ENCODE results near the gene LRRC26.
"Not testable (repeated sequence)": the region's sequence is repeated elsewhere in the genome, so short reads cannot be mapped to it uniquely, and the experiment has no call there.

The LRRC26 gene

DNA sequence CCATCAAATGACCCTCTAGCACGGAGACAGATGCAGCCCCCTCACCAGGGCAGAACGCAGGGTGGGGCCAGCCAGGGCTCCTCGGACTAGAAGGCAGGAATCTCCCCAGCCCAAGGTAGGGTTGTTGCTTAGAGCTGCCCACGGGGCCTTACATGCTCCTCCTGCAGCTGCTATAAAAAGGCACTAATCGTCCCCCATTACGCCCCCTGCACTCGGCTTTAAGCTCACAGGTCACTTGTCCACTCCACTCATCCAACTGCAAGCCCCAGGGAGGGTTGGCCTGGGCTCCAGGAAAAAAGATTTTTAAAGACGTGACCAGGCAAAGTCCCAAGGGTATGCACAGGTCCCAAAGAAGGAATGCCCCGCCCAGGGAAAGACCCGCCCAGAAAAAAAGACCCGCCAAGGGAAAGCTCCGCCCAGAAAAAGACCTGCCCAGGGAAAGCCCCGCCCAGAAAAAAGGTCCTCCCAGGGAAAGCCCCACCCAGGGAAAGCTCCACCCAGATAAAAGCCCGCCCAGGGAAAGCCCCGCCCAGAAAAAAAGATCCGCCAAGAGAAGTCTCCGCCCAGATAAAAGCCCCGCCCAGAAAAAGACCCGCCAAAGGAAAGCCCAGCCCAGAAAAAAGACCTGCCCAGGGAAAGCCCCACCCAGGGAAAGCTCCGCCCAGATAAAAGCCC lies 19.8 kb downstream of the LRRC26 start:
- DNase-seq: no peak

DNA sequence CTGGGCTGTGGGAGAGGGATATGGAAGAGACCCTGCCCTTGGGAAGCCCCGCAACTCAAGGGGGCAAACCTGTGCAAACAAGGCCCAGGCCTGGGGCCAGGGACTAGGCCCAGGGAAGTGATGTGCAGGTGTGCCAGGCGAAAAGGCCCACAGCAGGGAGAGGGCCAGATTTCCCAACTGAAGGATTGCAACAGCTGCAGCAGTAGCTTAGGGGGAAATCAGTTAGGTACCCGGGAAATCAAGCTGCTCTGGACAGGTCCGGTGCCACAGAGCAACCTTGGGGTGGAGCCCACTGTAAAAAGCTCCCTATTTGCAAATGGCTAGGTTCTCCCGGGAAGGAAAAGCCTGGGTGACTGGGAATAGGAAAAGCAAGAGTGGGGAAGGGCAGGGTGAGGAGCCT lies 20.5 kb downstream of the LRRC26 start:
- no peak for DNase-seq

DNA sequence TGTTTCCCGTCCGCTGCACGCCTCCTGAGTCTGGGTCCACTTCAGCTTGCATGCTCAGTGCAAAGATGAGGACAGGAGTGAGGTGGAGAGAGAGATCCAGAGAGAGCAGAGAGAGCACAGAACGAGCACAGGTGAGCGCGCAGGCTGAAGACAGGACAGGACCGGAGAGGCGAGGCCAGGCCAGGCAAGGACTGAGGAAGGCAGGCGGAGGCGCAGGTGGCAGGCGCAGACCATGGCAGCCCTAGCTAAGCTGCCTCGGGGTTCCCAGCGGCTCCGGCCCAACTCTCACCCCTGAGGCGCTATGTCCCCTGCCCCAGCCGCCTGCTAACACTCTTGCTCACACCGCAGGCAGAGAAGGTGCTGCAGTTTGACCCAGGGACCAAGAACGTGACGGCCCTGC lies 21.2 kb downstream of the LRRC26 start:
- no peak for DNase-seq

DNA sequence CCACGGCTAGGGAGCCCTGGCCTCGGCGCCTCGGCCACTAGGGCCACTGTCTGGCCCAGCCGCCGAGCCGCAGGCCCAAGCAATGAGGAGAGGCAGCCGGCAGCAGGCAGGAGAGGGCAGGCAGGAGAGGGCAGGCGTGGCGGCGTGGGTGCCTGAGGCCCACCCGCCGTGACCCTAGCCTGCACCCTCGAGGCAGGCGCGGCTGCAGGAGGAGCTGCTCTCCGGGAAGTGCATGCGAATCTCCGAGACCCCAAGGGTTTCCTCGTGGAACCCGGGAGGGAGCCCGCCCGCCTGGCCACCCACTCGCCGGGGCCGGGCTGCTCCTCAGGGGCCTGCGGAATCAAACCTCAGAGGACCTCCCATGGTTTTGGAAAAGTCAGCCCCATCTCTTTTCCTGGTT lies 21.6 kb downstream of the LRRC26 start:
- DNase-seq: no peak

DNA sequence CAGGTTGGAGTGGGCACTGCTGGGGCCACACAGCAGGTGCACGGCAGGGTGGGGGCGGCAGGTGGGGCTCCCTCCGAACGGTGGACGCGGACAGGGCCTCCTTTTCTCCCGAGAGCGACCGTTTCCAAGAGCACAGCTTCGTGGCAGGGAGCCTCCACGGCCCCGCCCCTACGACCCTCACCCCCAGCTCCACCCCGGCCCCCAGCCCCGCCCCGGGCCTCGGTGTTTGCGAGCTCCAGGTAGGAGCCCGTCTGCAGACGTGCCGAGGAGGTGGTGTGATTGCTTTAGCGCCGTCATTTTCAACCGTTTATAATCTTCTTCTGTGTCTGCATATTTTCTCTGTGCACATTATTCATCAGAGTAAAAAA lies 22.1 kb downstream of the LRRC26 start:
- no peak for DNase-seq

DNA sequence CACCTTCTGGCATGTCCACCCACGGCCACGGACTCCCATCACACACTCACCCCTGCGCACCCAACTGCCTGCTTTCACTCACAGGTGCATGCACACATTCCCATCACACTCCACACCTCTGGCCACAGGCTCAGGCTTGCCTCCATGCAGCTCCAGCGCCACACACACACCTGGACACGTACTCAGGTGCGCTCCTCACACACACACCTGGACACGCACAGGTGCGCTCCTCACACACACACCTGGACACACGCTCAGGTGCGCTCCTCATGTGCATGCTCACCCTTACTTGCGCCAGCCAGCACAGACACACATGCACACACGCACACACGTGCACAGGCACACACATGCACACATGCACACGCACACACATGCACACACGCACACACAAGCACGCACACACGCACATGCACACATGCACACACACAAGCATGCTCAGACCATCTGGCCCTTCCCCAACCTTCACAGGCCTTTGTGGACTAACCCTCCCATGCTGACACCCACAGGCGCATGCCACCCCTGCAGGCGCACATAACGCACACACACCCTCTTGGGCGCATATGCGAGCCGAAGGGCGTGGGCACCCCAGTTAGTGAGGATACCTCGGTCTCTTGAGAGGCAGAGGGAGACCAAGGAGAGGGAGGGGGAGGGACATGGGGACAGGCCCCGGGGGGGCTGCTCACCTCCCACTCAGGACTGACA lies 22.6 kb downstream of the LRRC26 start:
- DNase-seq: no peak

DNA sequence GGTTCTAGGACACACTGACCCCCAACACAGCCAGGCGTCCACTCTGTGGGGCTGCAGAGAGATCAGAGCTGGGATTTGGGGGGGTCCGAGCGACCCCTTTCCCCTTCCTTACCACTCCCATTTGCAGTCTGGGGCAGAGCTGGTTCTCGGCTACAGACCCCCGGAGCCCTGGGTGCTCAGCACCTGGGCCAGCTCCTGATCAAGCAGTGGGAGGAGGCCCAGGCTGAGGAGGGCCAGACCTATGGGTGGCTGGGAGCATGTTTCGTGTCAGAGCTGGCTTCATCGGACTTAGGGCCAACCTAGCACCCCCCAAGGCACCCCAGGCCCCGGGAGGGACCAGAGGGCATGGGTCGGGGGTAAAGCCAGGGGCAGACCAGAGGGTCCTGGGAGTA lies 23.3 kb downstream of the LRRC26 start:
- no peak for DNase-seq

DNA sequence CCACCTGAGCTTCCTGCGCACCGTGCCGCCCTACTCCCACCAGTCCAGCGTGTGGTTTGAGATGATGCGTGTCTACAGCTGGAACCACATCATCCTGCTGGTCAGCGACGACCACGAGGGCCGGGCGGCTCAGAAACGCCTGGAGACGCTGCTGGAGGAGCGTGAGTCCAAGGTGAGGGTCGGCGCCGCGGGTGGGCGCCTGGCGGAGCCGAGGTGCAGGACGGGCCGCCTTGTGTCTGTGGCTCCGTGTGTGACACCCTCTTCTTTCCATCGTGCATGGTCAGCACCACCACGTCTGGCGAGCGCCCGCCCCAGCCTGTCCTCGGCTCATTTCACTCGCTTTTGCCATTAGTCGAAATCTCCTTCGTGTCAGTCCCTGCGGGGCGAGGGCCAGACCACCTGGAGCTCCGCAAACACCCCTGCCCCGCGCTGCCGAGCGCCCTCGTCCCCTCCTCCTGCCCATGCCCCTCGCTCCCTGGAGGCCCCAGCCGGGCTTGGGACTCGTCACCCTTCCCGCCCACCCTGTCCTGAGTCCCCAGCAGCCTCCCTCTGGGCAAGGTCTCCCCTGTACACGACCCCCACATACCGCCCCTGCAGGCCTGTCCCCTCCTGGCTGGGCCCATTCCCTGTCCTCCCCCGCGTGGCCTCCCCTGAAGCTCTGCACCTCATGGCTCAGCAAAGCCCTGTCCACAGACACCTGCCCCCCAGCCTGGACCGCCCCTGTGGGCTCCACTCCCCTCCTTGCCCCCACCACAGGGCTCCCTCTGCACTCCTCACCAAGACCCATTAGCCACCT lies 23.9 kb downstream of the LRRC26 start:
- no peak for DNase-seq

DNA sequence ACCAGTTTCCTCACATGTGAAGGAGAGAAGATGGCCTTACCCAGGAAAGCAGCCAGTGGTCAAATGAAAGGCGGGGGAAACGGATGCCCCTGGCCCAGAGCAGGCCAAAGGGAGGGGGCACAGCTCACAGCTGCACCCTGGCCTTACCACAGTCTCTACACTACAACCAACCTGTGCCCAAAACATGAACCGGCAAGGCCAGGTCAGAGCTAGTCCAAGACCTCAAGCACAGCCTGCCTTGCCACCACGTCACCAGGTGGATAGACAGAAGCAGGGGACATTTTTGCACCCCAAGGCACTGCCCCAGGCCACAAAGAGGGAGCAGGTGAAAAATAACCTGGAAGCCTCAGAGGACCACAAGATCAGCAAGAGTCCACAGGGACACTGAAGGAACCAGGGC lies 26.4 kb downstream of the LRRC26 start:
- DNase-seq: no peak

DNA sequence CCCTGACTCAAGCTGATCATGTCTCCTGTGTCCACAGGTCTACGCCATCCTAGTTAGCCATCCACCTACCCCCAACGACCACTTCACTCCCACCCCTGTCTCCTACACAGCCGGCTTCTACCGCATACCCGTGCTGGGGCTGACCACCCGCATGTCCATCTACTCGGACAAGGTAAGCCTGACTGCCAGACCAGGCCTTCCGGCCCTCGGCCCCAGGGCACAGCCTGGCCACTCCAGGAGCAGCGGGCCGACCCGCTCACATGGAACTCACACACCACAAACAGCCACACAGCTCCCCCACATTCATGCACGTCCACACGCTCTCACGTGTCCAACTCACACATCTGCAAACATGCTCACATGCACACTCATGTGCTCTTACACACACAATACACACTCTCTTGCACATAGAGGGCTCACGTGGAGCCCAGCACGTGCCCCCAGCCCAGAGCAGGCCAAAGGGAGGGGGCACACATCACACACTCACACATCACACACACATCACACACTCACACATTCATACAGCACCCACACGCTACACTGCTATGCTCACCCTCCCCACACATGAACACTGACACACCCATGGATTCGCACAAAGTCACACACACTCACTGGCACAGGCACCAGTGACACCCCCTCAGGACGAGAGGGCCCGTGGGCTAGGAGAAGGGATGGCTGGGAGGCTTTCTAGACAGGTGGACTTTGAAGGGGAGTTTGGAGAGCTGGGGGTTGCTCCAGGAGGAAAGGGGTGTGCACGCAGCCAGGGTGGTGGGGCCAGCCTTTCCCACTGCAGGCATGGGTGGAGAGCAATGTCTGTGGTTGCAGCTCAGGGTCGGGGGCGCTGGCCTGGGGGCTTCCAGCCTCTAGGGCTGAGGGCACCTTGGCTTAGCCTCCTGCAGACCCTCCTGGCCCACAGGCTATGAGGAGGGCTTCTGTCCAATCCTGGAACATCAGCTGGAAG lies 27.6 kb downstream of the LRRC26 start:
- no peak for DNase-seq

DNA sequence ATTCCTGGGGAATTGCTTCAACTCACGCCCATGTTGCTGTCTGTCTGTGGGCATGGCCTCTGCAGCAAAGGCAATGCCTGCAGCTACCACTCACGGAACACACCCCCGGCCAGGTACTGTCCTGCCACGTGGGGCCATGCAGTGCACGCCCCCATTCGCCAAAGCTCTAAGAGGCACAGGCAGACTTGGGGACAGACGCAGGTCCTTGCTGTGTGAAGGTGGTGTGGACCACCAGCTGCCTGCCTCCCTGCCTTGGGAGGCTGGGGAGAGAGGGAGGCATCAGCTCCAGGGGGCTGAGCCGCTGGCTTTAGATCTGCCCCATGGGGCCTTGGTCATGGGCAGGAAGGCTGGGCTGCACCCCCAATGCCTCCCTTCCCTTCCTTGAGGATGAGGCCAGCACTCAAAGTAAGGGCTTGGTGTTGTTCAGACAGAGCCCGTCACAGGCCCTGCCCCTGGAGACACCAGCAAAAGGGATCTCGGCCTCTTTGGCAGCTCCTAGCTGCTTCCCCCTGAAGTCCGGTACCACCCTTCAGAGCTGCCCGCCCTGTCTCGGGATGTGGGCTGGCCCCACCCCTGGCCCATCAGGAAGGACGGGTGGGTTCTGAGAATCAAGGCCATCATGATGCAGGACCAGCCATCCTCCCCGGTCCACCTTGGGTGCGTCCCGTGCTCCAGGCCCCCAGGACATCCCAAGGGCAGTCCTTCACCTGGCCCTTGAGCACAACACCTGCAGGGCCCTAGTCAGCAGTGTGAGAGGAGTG lies 28.6 kb downstream of the LRRC26 start:
- no peak for DNase-seq

DNA sequence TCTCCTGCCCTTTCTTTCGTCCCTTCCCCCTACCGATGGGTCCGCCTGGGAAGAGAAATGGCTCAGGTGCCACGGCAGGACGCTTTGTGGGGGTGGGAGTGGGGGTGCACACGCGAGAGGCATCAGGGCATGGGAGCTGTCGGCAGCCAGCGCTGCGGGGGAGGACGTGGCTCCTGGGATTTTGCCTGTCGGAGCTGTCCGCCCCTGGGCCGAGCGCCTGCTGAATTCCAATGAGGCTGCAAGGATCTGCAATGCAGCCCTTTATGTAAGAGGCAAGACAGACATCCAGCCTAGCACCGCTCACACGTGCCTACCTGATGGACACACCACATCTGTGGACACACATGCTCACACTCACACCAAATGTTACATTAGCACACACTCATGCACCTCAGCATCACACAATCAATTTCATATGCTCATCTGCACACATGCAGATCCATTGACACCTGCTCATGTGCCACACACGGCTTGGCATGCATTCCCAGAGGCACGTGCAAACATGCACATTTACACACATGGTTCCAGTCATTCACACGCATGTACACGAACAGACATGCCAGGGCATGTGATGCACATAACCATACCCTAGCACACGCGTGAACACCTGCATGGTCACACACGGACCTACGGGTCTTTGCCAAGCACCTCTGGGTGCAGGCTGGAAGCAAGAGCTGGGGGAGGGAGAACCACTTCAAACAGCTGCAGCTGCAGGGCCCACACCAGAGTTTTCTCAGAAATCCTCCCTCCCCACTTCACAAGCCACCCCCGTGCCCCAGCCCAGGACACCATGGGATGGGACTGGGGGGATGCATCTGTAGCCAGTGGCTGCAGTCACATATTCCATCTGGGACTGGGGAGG lies 29.5 kb downstream of the LRRC26 start:
- no peak for DNase-seq

DNA sequence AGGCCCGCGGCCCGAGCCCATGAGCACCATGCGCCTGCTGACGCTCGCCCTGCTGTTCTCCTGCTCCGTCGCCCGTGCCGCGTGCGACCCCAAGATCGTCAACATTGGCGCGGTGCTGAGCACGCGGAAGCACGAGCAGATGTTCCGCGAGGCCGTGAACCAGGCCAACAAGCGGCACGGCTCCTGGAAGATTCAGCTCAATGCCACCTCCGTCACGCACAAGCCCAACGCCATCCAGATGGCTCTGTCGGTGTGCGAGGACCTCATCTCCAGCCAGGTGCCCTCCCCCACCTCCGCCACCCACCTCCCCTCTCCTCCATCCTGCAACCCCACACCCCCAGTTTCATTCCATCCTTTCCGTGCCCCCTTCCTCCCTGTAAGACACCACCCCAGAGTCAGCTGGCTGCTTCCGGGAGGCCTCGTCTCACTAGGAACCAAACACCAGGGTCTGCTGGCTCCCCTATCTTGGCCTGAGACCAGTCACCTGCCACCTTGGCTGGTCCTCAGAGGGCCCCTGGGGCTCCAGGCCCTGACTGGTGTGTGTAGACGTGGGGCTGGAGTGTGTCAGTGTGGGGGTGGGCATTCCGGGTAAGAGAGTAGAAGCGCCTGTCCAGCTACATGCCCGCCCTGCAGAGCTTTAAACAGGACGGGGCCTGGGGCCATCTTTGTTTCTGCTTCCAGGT lies 30.2 kb downstream of the LRRC26 start:
- DNase-seq: no peak

DNA sequence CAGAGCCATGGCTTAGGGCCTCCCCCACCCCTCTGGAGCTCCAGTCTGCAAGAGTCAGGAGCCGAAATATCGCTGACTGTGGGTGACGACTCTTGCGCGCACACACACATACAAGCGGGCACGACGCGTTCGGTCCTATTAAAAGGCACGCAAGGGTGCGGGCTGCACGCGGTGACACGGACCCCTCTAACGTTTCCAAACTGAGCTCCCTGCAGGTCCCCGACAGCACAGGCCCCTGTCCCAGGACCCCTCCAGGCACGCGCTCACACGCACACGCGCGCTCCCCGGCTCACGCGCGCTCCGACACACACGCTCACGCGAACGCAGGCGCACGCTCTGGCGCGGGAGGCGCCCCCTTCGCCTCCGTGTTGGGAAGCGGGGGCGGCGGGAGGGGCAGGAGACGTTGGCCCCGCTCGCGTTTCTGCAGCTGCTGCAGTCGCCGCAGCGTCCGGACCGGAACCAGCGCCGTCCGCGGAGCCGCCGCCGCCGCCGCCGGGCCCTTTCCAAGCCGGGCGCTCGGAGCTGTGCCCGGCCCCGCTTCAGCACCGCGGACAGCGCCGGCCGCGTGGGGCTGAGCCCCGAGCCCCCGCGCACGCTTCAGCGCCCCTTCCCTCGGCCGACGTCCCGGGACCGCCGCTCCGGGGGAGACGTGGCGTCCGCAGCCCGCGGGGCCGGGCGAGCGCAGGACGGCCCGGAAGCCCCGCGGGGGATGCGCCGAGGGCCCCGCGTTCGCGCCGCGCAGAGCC lies 31.0 kb downstream of the LRRC26 start, which contains the start of gene GRIN1:
GRIN1 (plus strand) TSS at position 433 of the 746 bp plus-strand sequence. CDS start 333 bp downstream, outside the sequence.
- peak; percentile 33 for DNase-seq

DNA sequence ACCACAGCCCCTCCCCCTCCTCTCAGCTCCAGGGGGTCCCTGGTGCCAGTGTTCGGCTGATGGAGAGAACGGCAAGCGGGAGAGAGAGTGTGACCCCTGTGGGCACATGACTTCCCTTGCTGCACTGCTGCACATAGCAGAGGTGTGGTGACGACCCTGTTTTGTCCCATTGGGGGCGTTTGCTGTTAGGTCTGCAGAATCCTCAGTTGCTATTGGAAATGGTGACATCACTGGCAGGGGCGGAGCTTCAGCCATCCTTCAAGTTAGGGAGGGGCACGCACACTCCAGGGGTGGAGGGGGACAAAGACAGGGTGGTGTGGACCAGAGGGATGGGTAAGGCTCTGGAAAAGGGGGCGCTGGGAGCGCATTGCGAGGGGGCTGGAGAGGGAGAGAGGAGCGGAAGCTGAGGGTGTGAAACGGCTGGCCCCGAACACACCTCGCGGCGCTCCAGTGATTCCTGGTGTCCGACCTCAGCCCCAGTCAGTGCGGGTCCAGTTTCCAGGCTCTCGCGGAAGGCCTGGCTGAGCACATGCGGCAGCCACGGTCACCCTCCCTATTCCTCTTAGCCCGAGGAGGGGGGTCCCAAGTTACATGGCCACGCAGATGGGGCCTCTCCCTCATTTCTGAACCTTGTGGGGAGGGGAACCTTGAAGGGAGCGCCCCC lies 31.7 kb downstream of the LRRC26 start:
- DNase-seq: no peak

DNA sequence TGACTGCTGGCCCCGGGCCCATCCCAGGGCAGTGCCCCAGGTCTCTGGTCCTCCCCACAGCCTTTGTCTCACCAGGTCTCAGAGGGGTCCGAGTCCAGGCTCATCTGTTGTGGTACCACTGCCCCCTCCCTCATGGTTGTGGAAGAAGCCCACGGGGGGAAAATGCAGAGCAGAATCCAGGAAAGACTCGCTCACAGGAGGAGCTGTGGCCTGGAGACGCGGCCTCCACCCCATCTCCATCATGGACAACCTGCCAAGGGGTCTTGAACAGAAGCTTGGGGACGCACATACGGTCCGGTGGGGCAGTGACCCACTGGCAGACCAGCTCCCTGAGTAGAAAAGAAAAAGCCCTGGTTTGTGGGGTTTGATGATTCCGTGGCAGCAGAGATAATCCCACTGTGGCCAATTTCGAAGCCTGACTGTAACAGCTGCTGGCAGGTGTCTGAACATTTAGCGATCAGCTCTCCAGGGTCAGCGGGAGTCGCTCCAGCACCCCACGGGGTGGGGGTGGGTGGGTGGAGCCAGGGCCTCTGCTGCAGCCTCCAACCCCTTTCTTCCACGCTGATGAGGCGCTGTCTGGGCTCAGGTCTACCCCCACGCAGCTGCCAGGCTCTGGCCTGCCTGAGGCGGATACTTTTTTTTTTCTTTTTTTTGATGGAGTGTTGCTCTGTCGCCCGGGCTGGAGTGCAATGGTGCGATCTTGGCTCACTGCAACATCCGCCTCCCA lies 32.8 kb downstream of the LRRC26 start:
- no peak for DNase-seq

DNA sequence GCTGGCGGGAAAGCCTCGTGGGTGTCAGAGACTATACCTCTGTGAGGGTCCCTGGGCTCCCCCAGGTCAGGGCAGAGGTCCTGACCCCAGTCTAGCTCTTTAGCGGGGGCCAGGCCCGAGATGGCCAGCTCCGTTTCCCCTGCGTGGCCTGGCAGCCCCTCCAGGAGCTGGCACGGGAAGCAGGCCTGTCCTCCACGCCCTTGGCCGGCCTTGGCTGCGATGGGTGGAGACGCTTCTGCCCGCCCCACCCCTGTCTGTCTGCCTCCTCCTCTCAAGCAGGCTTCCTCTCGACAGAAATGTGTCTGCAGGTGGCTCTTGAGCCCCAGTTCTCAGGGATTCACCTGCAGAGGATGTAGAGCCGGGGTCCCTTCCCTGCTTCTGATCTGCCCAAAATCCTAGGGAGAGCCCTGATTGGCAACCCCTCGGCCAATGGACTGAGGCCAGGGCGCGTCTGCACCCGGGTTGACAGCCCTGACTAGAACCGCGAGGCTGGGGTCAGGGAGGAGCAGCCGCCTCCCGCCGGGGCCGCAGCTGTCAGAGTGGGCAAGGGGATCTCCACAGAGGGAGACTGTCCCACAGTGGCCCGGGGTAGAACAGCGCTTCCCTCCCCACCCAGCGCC lies 33.5 kb downstream of the LRRC26 start:
- DNase-seq: no peak

DNA sequence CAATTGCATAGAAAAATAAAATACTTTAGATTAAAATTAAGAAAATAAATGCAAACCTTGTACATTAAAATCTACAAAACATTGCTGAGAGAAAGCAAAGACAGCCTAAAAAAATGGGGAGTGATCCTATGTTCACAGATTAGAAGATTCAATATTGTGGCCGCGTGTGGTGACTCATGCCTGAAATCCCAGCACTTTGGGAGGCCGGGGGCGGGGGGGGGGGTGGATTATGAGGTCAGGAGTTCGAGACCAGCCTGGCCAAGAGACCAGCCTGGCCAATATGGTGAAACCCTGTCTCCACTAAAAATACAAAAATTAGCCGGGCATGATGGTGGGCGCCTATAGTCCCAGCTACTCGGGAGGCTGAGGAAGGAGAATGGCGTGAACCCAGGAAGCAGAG lies 34.7 kb downstream of the LRRC26 start:
- DNase-seq: not testable (repeated sequence)

All from CD4-positive, alpha-beta T cell treated with Interleukin-21 for 1 hour (primary cell).